HT-29 (cell line): ENCODE data around the gene CTU2. TPM values are rescaled to one million over a fixed set of nuclear protein-coding genes. Genes with fewer than 3 reads are reported as not detected.

Source experiments
- DNase-seq: peaks from one replicate; pipeline ENCODE4 v3.0.0-alpha.2; 2015; ENCODE audit warnings: low spot score
- total RNA-seq: library from RNA; depleted of rRNA; stranded (reverse); fragments of >200 nt; shearing (Covaris generic); gene quantifications from 2 replicates; pipeline ENCODE4 v1.2.3, GENCODE V29; 2014

Gene CTU2
- total RNA-seq, 1 experiment from 2014 or later: 44.5 TPM

DNA sequence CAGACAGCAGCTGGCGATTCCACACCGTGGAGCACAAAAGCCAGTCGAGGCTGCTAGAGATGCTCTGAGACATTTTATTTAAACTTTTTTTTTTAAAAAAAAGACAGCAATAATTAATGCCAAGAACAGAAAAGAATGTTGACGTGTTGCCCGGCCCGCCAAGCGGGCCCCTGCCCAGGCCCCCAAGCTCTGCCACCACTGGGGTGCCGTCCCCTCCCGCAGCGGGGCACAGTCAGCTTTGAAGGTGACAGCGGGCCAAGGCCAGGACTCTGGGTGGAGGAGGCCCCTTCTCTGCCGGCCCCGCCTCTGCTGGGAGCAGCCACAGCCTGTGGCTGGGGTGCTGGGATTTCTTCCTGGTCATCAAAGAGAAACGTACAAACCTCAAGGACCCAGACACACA, 9.9 kb upstream of the CTU2 start:
- DNase-seq: no peak

DNA sequence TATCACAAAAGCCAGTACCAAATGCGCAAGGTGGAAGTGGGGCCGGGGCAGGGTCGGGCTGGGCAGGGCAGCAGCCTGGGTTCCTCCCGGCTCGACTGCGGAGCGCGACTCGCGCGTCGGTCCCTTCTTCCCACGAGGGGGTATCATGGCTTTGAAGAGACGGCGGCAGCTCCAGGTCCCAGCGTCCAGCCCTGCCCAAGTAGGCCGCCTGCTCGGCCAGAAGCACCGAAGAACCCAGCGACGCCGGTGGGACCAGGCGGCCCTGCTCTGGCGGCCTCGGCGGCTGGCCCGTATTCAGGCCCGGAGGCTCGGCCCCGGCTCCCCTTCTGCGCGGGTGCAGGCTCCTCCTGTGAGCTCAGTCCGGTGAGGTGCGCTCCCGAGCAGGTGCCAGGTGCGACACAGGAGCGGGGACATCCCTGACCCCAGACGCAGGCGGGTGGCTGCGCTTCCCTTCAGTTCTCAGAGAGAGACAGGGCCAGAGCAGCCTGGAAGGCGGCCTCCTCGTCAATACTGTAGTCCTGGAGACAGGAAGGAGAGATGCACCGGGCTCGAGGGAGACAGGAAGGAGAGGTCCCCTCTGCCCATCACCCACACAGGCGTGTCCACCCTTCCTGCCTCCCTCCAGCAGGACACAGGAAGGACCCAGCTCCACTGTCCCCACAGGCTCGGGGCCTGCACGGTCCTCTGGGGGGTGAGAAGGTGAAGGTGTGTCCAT, 9.0 kb upstream of the CTU2 start:
- no peak for DNase-seq

GRCh38 chr16:88697831-88698615, 8.3 kb upstream of the CTU2 start:
- DNase-seq: no peak

DNA sequence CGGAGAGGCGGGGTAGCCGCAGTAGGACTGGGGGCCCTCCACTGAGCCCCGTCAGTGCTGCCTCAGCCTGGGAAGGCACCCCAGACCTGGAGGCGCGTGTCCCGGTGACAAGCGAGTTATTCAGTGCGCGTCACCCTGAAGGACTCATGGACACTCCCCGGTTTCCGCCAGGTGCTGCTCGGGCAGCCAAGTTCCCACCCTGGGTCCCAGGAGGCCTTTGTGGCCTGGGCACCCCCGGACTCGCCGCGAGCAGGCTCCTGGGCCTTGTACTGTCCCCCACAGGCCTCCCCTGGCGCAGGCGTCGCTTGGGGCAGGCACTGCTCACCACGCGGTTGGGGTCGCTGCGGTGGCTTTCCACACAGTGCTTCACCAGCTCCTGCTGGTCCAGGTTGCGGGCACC, 7.7 kb upstream of the CTU2 start:
- no peak for DNase-seq

DNA sequence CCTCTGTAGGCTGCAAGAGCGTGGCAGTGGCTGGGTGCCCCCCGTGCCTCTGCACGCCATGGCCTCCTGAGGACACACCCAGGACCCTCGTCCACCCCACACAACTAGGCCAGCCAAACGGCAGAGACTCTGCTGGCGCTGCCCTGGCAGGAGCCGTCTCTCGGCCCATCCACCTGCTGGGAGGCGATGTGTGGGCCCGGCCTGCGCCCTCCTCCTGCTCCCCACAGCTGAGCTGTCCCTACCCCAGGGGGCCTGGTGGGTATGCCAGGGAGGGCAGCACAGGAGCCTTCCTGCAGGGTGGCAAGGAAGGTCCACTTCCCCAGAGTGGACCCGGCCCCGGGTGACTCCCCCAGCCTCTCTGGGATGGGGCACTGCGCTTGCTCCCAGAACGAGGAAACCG, 7.1 kb upstream of the CTU2 start:
- DNase-seq: no peak

DNA sequence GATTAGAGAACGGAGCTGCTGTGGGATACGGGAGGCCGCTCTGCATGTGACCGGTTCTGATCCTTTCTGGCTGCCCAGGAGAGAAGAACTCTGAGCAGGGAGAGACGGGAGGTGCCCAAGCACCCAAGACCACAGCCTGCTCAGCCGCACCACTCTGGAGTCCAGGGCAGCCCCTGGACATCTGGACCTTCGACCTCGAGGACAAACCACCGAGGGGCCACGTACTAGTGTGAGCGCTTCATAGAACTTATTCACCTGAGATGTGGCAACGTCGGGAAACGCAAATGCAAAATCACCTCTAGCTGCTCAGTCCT, 6.0 kb upstream of the CTU2 start:
- no peak for DNase-seq

- peak; percentile 75 for DNase-seq
Observed at GRCh38 chr16:88700636-88701482, 5.4 kb upstream of the CTU2 start.

GRCh38 chr16:88701581-88702370, 4.5 kb upstream of the CTU2 start:
- no peak for DNase-seq

DNA sequence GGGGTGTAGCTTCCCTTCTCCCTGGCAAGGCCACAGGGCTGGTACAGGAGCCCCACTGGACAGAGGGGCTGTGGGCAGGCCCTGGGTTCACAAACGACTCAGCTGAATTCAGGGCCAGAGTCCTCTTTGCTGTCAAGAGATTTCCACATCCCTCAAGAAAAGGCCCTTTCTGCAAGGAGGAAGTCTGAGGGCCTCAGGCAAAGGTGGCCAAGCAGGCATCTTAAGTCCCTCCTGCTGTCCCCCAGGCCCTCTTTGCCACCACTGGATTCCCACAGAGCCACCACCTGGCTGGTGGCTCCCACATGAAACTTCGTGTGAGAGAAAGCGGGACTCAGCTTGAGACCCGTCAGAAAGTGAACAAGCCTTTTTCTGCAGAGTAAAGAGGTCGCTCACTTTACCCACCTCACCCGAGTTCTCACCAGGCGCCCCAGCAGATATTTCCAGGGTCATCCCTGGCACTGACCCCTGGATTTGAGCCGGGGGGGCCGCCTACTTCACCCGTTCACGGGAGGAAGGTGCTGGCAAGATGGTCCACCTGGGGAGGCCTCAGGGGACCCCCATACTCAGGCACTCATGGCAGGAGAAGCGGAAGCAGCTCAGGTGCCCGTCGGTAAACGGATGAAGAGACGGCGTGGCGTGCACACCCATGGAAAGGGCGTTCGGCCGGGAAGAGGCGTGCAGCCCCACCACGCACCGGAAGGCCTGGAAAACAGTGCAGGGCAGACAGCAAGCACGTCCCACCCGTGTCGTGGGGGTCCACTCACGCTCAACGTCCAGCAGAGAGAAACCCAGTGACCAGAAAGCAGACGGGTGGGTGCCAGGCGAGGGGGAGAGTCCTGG, 3.7 kb upstream of the CTU2 start:
- no peak for DNase-seq

- no peak for DNase-seq
Observed at GRCh38 chr16:88703486-88704309, 2.6 kb upstream of the CTU2 start.

DNA sequence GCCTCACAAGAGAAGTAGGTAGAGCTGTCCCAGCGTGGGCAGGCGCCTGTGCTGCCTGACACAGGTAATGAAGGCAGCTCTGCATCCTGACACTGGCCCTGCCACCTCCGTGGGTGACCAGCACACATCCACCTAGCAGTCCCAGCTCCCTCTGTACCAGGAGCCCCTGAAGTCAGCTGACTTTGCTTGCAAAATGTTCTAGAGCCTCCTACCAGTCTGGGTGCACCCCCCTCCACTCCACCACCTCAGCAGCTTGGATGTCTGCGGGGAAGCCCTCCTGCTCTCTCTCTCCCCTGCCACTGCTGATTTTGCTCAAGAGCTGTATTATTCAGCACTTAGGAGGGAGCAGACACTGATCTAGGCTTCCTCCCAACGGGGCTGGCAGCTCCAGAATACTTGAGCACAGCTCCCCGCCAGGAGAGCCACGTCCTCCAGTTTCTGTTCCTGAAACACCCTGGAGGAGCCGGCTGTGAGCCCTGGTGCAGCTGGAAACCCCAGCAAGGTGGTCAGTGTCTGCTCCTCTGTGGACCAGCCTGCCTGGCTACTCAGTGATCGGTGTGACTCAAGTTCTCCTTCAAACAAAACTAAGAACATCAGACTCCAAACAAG, 1.1 kb upstream of the CTU2 start:
- DNase-seq: peak; percentile 18

- no peak for DNase-seq
Observed at GRCh38 chr16:88705801-88706228, 488 bp upstream of the CTU2 start.

DNA sequence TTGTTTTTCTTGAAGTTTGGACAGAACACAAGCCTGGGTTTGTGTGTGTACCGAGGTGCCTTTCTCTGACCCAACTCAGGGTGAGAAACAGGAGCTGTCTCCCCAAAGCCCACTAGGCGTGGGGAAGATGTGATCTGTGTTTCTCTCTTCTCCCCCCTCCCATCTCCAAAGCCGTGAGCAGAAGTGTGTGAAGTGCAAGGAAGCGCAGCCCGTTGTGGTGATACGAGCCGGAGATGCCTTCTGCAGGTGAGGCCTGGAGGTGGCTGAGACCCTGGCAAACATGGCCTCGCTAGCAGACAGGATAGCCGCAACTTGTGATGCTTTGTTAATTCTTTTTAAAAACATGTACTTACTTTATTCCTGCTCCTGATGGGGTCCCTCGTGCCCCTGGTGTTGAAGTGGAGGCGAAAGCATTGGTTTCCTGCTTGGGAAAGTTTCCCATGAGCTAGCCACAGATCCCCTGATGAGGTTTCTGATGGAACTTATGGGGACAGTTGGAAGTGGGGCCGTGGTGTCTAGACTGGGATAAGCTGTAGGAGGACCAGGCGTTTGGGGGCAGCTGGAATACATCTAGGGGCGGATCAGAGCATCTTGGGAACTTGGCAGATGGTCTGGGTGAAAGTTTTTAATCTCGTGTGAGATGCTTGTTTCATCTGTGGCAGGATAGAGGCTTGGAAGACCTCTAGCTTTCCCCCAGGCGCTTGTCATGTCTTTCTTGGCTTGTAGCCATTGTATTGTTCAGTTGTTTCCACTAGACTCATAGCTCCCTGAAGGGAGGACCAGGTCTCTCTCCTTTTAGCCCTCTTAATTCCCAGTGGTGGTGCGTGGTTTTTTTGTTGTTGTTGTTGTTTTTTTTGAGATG, 893 bp downstream of the CTU2 start:
- peak; percentile 12 for DNase-seq

DNA sequence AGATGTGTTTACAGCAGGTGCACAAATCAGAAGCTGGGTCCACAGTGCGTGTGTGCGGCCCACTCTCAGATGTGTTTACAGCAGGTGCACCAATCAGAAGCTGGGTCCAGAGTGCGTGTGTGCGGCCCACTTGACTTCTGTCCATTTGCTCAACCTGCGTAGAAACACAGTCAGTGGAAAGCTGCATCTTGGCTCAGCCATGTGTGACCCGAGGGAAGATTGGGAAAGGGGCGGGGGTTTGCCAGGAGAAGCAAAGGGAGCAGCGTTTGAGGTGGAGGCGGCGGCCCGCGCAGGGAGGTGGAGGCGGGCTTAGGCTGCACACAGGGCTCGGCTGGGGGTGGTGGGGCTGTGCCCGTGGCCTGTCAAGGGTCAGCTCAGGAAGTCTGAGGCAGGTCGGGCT, 4.3 kb downstream of the CTU2 start:
- no peak for DNase-seq

GRCh38 chr16:88711750-88712340, 5.5 kb downstream of the CTU2 start:
- DNase-seq: peak; percentile 18

GRCh38 chr16:88712362-88712979, 6.2 kb downstream of the CTU2 start:
- DNase-seq: no peak

DNA sequence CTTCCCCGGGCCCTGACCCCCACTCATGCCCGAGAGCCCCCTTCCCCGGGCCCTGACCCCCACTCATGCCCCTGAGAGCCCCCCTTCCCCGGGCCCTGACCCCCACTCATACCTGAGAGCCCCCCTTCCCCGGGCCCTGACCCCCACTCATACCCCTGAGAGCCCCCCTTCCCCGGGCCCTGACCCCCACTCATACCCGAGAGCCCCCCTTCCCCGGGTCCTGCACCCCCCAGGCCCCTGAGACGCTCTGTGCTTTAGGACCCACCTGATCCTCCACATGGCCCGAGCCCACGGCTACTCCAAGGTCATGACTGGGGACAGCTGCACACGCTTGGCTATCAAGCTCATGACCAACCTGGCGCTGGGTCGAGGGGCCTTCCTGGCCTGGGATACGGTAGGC, 6.8 kb downstream of the CTU2 start:
- DNase-seq: no peak
